CD14-positive monocyte (primary cell): Measurements from ENCODE around the gene PRRC2B. TPM values are rescaled to one million over a fixed set of nuclear protein-coding genes. Genes with fewer than 3 reads are reported as not detected.
A peak's percentile ranks its signal among the peaks of the same experiment; 100 is the strongest.
"Not testable (repeated sequence)": the region's sequence is repeated elsewhere in the genome, so short reads cannot be mapped to it uniquely, and the experiment has no call there.

Experiments
- DNase-seq, 3 donors: peaks; one replicate each; pipeline ENCODE4 v3.0.0-alpha.2; 2011 to 2022
- H2AFZ ChIP-seq: 2 replicates; pipeline ENCODE4 v1.6.0; 2012; ENCODE audit warnings: mild to moderate bottlenecking, low read depth, low read length, inconsistent platforms; ENCODE audit not compliant: insufficient read depth, poor library complexity, severe bottlenecking
- H3K27ac ChIP-seq, 2 donors: 1 replicate in 1 of 2; 2 replicates in 1 of 2; pipeline ENCODE4 v1.5.1; 2012 to 2013; ENCODE audit warnings: low read length in 2 of 2, control low read depth in 1 of 2, inconsistent platforms in 1 of 2, low read depth in 1 of 2, mild to moderate bottlenecking in 1 of 2
- H3K27me3 ChIP-seq, 2 donors: one replicate each; pipeline versions ENCODE4 v1.6.0 to v1.6.1; 2011 to 2013; ENCODE audit warnings: low read length in 2 of 2; ENCODE audit not compliant: control insufficient read depth in 2 of 2, insufficient read depth in 2 of 2
- H3K36me3 ChIP-seq, 2 donors: replicated peaks in 1 of 2; 1 replicate in 1 of 2; 2 replicates in 1 of 2; pipeline versions ENCODE4 v1.5.1 to v1.6.1; 2012 to 2013; ENCODE audit warnings: low read length in 2 of 2, control low read depth in 1 of 2, inconsistent platforms in 1 of 2, mild to moderate bottlenecking in 1 of 2; ENCODE audit not compliant: insufficient read depth in 2 of 2, control insufficient read depth in 1 of 2
- H3K4me1 ChIP-seq, 2 donors: 1 replicate in 1 of 2; 2 replicates in 1 of 2; pipeline versions ENCODE4 v1.5.1 to v1.6.1; 2012 to 2013; ENCODE audit warnings: low read length in 2 of 2, control low read depth in 1 of 2, inconsistent platforms in 1 of 2, mild to moderate bottlenecking in 1 of 2, moderate library complexity in 1 of 2; ENCODE audit not compliant: insufficient read depth in 2 of 2, control insufficient read depth in 1 of 2
- H3K4me2 ChIP-seq: replicated peaks from 2 replicates; pipeline ENCODE3; 2012; ENCODE audit warnings: low read length, moderate library complexity, mild to moderate bottlenecking; ENCODE audit not compliant: poor library complexity, severe bottlenecking; ENCODE audit errors: extremely low read depth
- H3K4me3 ChIP-seq, 3 experiments: fragments of 200-600 bp in 1 of 3; sonication (generic) in 1 of 3; replicated peaks in 1 of 3; 1 replicate in 2 of 3; 2 replicates in 1 of 3; pipeline ENCODE4 v1.5.1; 2011 to 2013; ENCODE audit warnings: low read length in 3 of 3, mild to moderate bottlenecking in 3 of 3, control low read depth in 2 of 3, low read depth in 2 of 3, inconsistent platforms in 1 of 3, moderate library complexity in 1 of 3
- H3K79me2 ChIP-seq: 2 replicates; pipeline ENCODE4 v1.6.0; 2012; ENCODE audit warnings: mild to moderate bottlenecking, control low read depth, inconsistent platforms, low read length, moderate library complexity; ENCODE audit not compliant: insufficient read depth
- H3K9ac ChIP-seq: 2 replicates; pipeline ENCODE4 v1.6.0; 2017; ENCODE audit warnings: low read length, mild to moderate bottlenecking; ENCODE audit not compliant: insufficient read depth, poor library complexity, severe bottlenecking
- H3K9me3 ChIP-seq, 2 donors: replicated peaks in 1 of 2; 1 replicate in 1 of 2; 2 replicates in 1 of 2; pipeline versions ENCODE4 v1.5.1 to v1.6.1; 2012 to 2013; ENCODE audit warnings: low read length in 2 of 2, control low read depth in 1 of 2; ENCODE audit not compliant: control insufficient read depth in 1 of 2, insufficient read depth in 1 of 2
- H4K20me1 ChIP-seq: 2 replicates; pipeline ENCODE4 v1.6.0; 2012; ENCODE audit warnings: mild to moderate bottlenecking, low read length, control low read depth, moderate library complexity; ENCODE audit not compliant: insufficient read depth
- H3K27ac Mint-ChIP-seq, 7 donors: one replicate each; pipeline ENCODE4 v1.8.0; 2020; ENCODE audit warnings: mild to moderate bottlenecking in 7 of 7, mixed read lengths in 7 of 7, moderate library complexity in 6 of 7, inconsistent platforms in 2 of 7
- H3K27me3 Mint-ChIP-seq, 3 donors: one replicate each; pipeline ENCODE4 v1.8.0; 2021 to 2022; ENCODE audit warnings: low read depth in 3 of 3, mild to moderate bottlenecking in 3 of 3, mixed read lengths in 3 of 3, moderate library complexity in 3 of 3, inconsistent platforms in 1 of 3
- H3K36me3 Mint-ChIP-seq, 2 donors: one replicate each; pipeline ENCODE4 v1.8.0; 2020; ENCODE audit warnings: mixed read lengths in 2 of 2, inconsistent platforms in 1 of 2, mild to moderate bottlenecking in 1 of 2
- H3K4me1 Mint-ChIP-seq: one replicate; pipeline ENCODE4 v1.8.0; 2020; ENCODE audit warnings: mild to moderate bottlenecking, mixed read lengths
- H3K4me3 Mint-ChIP-seq, 2 donors: one replicate each; pipeline ENCODE4 v1.8.0; 2020; ENCODE audit warnings: mild to moderate bottlenecking in 2 of 2, mixed read lengths in 2 of 2, moderate library complexity in 1 of 2
- H3K9me3 Mint-ChIP-seq, 7 donors: one replicate each; pipeline ENCODE4 v1.8.0; 2020 to 2022; ENCODE audit warnings: mixed read lengths in 7 of 7, mild to moderate bottlenecking in 6 of 7, moderate library complexity in 6 of 7, inconsistent platforms in 2 of 7
- CTCF ChIP-seq: fragments of 200-600 bp; IDR thresholded peaks from one replicate; pipeline ENCODE4 v1.8.0; 2022; ENCODE audit warnings: antibody characterized with exemption, mild to moderate bottlenecking
- WGBS: methylation state at CpG from one replicate; pipeline ENCODE4 v1.1.5; 2013; ENCODE audit warnings: missing lambda C conversion rate; ENCODE audit not compliant: insufficient coverage; 5-methylcytosine and 5-hydroxymethylcytosine counted together
- intact Hi-C, 2 donors: fragments of 100-400 bp; cut with micrococcal nuclease; formaldehyde crosslinking; loops; one replicate each; pipeline versions ENCODE4 v1.15.0 to v1.15.1; 2023
- polyA plus RNA-seq, 3 donors: library from polyadenylated mRNA; depleted of rRNA in 1 of 3; unstranded in 2 of 3; stranded (reverse) in 1 of 3; fragments of 300-500 nt in 2 of 3; fragments of >200 nt in 1 of 3; fragmentation: Illumina TruSeq in 2 of 3; gene quantifications; 1 replicate in 2 of 3; 2 replicates in 1 of 3; pipeline ENCODE4 v1.2.3, GENCODE V29; 2012 to 2021

PRRC2B gene
- polyA plus RNA-seq, 3 donors = 2.8 to 36.2 (median 8.6) TPM

- H3K4me3 ChIP-seq = peak overlapping the region in 2 of 3 experiments; percentile 25 to 73
- no peak overlapping the region for H3K27ac ChIP-seq
- intact Hi-C loops = loop anchor here in 1 of 2 donors (5.0 kb wide), 2 partner anchors 57 to 127 kb away; no protein-coding TSS in a partner anchor
- Mint-ChIP-seq H3K9me3 (peaks cover 0 to 5% (median 3%) of the 10 kb centered on the region in 7 donors), H3K27ac (peak overlapping the region; percentile 40 to 88 (median 63)), H3K27me3 (peaks cover 0 to 2% (median 1%) of the 10 kb centered on the region in 3 donors), H3K4me1 (peaks cover 16% of the 10 kb centered on the region), H3K4me3 (peak overlapping the region; percentile 80 to 93), H3K36me3 (no peaks in the 10 kb centered on the region)
- peak overlapping the region; percentile 95 for H2AFZ ChIP-seq
- peak overlapping the region; percentile 72 for H3K4me2 ChIP-seq
- peak; percentile 82 for TF ChIP-seq CTCF
- no peaks in the 10 kb centered on the region for H3K36me3 ChIP-seq
- no peaks in the 10 kb centered on the region for H4K20me1 ChIP-seq
- DNase-seq = peak; percentile 74 to 77 (median 77)
- WGBS = 3% methylated on average over 22 of the region's 27 CpGs
- no peaks in the 10 kb centered on the region for H3K27me3 ChIP-seq
- H3K4me1 ChIP-seq = peaks cover 11% of the 10 kb centered on the region in 2 donors
- no peaks in the 10 kb centered on the region for H3K79me2 ChIP-seq
- H3K9me3 ChIP-seq = no peaks in the 10 kb centered on the region
- peak overlapping the region; percentile 27 for H3K9ac ChIP-seq
Observed at GRCh38 chr9:131349881-131350563, 43.9 kb upstream of the PRRC2B start.

GRCh38 chr9:131356479-131356878 is 37.4 kb upstream of the PRRC2B start:
- H3K9me3 ChIP-seq, H3K27me3 ChIP-seq, H3K27me3 Mint-ChIP-seq, H3K36me3 Mint-ChIP-seq, H3K9ac ChIP-seq, H4K20me1 ChIP-seq, H3K9me3 Mint-ChIP-seq, H3K36me3 ChIP-seq, intact Hi-C loops, H2AFZ ChIP-seq, H3K79me2 ChIP-seq: not testable (repeated sequence)
- peak; percentile 80 to 85 (median 85) for DNase-seq
- Histone ChIP-seq H3K4me3 (peak overlapping the region in 1 of 3 experiments; percentile 18), H3K27ac (peak overlapping the region in 1 of 2 donors; percentile 45), H3K4me1 (peaks cover 31 to 45% of the 10 kb centered on the region in 2 donors), H3K4me2 (peak overlapping the region; percentile 7)
- Mint-ChIP-seq H3K27ac (peak overlapping the region; percentile 74 to 95 (median 88)), H3K4me3 (peak overlapping the region in 1 of 2 donors; percentile 35), H3K4me1 (peaks cover 38% of the 10 kb centered on the region)
- WGBS = 0% methylated on average over 3 of the region's 6 CpGs
